Measurements from ENCODE around the gene SUGP2. TPM values are rescaled to one million over a fixed set of nuclear protein-coding genes. Genes with fewer than 3 reads are reported as not detected.

Gene SUGP2
- total and polyA plus RNA-seq, 2 of the 13 experiments (the other 11 are each of a cell fraction or from before 2014, with no cell fraction given) = 40.6 to 57.7 TPM

GRCh38 chr19:19026299-19026971 is 6.9 kb downstream of the SUGP2 start (continued):
- TF ChIP-seq ZGPAT (CRISPR knock-in tag; IDR thresholded peaks at IDR 0.05) (no peak), BRCA1 (CRISPR knock-in tag; IDR thresholded peaks at IDR 0.05) (no peak), HOXD1 (CRISPR knock-in tag; IDR thresholded peaks at IDR 0.05) (no peak), MED8 (CRISPR knock-in tag; IDR thresholded peaks at IDR 0.05; ENCODE audit: insufficient replicate concordance) (peak; percentile 28)
- TF ChIP-seq, protein P1, sequence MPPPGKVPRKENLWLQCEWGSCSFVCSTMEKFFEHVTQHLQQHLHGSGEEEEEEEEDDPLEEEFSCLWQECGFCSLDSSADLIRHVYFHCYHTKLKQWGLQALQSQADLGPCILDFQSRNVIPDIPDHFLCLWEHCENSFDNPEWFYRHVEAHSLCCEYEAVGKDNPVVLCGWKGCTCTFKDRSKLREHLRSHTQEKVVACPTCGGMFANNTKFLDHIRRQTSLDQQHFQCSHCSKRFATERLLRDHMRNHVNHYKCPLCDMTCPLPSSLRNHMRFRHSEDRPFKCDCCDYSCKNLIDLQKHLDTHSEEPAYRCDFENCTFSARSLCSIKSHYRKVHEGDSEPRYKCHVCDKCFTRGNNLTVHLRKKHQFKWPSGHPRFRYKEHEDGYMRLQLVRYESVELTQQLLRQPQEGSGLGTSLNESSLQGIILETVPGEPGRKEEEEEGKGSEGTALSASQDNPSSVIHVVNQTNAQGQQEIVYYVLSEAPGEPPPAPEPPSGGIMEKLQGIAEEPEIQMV (CRISPR knock-in tag; IDR thresholded peaks at IDR 0.05; ENCODE audit: low read depth) = no peak
- TF ChIP-seq, protein P2, sequence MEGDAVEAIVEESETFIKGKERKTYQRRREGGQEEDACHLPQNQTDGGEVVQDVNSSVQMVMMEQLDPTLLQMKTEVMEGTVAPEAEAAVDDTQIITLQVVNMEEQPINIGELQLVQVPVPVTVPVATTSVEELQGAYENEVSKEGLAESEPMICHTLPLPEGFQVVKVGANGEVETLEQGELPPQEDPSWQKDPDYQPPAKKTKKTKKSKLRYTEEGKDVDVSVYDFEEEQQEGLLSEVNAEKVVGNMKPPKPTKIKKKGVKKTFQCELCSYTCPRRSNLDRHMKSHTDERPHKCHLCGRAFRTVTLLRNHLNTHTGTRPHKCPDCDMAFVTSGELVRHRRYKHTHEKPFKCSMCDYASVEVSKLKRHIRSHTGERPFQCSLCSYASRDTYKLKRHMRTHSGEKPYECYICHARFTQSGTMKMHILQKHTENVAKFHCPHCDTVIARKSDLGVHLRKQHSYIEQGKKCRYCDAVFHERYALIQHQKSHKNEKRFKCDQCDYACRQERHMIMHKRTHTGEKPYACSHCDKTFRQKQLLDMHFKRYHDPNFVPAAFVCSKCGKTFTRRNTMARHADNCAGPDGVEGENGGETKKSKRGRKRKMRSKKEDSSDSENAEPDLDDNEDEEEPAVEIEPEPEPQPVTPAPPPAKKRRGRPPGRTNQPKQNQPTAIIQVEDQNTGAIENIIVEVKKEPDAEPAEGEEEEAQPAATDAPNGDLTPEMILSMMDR (CRISPR knock-in tag; IDR thresholded peaks at IDR 0.05) = peak; percentile 61

DNA sequence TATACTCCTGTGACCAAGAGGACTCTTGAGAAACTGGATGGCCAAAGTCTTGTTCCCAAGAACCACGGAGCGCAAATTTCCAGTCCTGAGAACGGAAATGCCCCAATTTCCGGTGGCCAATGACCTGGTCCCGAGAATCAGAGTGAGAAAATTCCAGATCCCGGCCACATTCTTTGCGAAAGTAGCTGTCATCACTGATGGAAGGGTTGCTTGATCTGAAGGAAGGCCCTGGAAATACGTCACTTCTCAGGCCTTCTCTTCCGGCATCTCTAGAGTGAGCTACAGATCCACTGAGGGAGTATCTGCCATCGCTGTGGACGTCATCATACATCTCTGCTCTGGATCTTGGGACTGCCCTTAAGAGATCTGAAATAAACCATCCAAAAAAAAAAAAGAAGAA is 7.5 kb downstream of the SUGP2 start:
- Histone ChIP-seq H3K79me2 (ENCODE audit: insufficient read depth, low read length) (peaks cover 20% of the 10 kb centered on the region), H3K4me3 (replicated peaks in 1 of 3; ENCODE audit: insufficient read depth in 1 of 3, low read depth in 2 of 3, low read length in 3 of 3) (no peak overlapping the region), H3K27me3 (ENCODE audit: control insufficient read depth in 1 of 2, insufficient read depth in 2 of 2, low read length in 2 of 2) (no peaks in the 10 kb centered on the region), H3K4me2 (ENCODE audit: low read depth, low read length) (no peak overlapping the region), H2AFZ (ENCODE audit: low read length) (no peak overlapping the region), H3K4me1 (ENCODE audit: insufficient read depth, low read length) (peaks cover 54% of the 10 kb centered on the region), H3K36me3 (replicated peaks in 1 of 2; ENCODE audit: control insufficient read depth in 1 of 2, insufficient read depth in 2 of 2, low read length in 2 of 2) (peaks cover 21 to 70% of the 10 kb centered on the region in 2 experiments), H3K27ac (ENCODE audit: extremely low read length, insufficient read depth, low read length) (no peak overlapping the region), H3K9me3 (ENCODE audit: low read length) (no peaks in the 10 kb centered on the region), H3K9ac (ENCODE audit: insufficient read depth, low read depth, low read length) (no peak overlapping the region), H4K20me1 (ENCODE audit: insufficient read depth, low read length) (peaks cover 9% of the 10 kb centered on the region; the same call in 1 of the 2 replicates)
- TF ChIP-seq CC2D1A (CRISPR knock-in tag; IDR thresholded peaks at IDR 0.05) (no peak), ZNF703 (CRISPR knock-in tag; IDR thresholded peaks at IDR 0.05; ENCODE audit: borderline replicate concordance) (no peak), ZNF264 (CRISPR knock-in tag; IDR thresholded peaks at IDR 0.05) (no peak), ZNF792 (CRISPR knock-in tag; IDR thresholded peaks at IDR 0.05) (no peak), ZNF235 (CRISPR knock-in tag; IDR thresholded peaks at IDR 0.05; ENCODE audit: borderline replicate concordance) (no peak)
- TF ChIP-seq, protein P3, sequence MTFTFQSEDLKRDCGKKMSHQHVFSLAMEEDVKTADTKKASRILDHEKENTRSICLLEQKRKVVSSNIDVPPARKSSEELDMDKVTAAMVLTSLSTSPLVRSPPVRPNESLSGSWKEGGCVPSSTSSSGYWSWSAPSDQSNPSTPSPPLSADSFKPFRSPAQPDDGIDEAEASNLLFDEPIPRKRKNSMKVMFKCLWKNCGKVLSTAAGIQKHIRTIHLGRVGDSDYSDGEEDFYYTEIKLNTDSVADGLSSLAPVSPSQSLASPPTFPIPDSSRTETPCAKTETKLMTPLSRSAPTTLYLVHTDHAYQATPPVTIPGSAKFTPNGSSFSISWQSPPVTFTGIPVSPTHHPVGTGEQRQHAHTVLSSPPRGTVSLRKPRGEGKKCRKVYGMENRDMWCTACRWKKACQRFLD (CRISPR knock-in tag; IDR thresholded peaks at IDR 0.05; ENCODE audit: borderline replicate concordance) = no peak
- intact Hi-C loops (cut with micrococcal nuclease; ENCODE audit: unreplicated experiment) (loop anchor here (2.0 kb wide), 1 partner anchor 19 kb away; no protein-coding TSS in a partner anchor), in situ Hi-C loops (cut with HindIII; ENCODE audit: extremely low pct_ligation_motif_present, low pct_unique_long_range_greater_than_20kb) (no loop called here)
- 96% methylated on average over 11 of the region's 11 CpGs for WGBS (ENCODE audit: low lambda C conversion rate)
- ChIA-PET POLR2A (no interaction called here), CTCF (ENCODE audit: low intra/inter-chr PET ratio, low total read pairs) (no interaction called here)
- ATAC-seq (no peak), FAIRE-seq (no peak), DNase-seq (ENCODE audit: low spot score) (no peak)
- BruUV-seq (replicated peaks) = no TSS peak
